Measurements from ENCODE around the gene HINT1.

The HINT1 gene

DNA sequence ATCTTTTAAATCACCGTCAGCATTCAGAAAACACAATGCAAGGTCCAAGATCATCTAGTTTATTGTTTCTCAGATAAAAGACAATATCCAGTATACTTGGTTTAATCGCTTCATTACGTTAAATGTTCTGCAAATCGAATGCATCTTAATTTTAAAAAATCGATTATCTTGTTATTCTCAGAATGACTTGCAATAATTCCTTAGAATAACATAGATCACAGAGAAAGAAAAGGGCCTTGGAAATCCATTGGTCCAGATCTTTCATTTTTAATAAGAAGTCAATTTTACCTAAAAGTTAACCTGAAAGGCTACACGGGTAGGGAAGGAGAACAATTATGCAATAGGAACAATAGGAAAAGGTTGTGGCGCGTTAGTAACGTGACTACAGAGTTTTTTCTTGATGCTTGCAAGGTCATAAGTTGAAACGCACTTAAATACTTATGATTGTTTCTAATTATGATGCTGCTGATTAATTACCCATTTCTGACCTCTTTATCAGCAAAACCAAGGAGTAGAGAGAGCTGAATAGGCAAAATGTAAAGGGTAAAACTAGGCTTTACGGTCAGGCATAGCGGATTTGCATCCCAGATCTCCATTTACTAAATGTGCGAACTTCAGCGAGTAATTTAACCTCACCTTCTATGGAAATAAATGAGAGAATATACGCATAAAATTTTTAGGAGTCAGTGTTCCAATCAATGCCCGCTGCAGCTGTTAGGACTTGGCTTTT is 4.9 kb upstream of the HINT1 start:
- Histone ChIP-seq H3K4me3 (ENCODE audit: low read depth, low read length) (peak overlapping the region; percentile 81), H3K36me3 (ENCODE audit: control insufficient read depth, insufficient read depth, low read length) (no peaks in the 10 kb centered on the region), H3K9me3 (ENCODE audit: control insufficient read depth, insufficient read depth, low read length) (no peaks in the 10 kb centered on the region), H3K9ac (ENCODE audit: low read depth, low read length) (peak overlapping the region; percentile 84), H3K4me1 (ENCODE audit: control insufficient read depth, insufficient read depth, low read length) (peaks cover 3% of the 10 kb centered on the region), H3K27me3 (ENCODE audit: control insufficient read depth, insufficient read depth, low read length) (no peaks in the 10 kb centered on the region)

DNA sequence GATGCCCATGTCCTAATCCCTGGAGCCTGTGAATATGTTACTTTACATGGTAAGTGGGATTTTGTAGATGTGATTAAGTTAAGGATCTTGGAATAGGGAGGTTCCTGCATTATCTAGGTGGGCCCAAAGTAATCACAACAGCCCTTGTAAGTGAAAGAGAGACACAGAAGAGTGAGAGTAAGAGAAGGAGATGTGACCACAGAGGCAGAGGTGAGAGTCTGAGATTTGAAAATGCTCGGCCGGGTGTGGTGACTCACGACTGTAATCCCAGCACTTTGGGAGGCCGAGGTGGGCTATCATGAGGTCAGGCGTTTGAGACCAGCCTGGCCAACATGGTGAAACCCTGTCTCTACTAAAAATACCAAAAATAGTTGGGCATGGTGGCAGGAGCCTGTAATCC is 2.6 kb upstream of the HINT1 start:
- no peak overlapping the region for H3K9ac ChIP-seq (ENCODE audit: low read depth, low read length)
- no peaks in the 10 kb centered on the region for H3K36me3 ChIP-seq (ENCODE audit: control insufficient read depth, insufficient read depth, low read length)
- no peak overlapping the region for H3K4me3 ChIP-seq (ENCODE audit: low read depth, low read length)
- H3K27me3 ChIP-seq (ENCODE audit: control insufficient read depth, insufficient read depth, low read length), result no peaks in the 10 kb centered on the region
- no peaks in the 10 kb centered on the region for H3K9me3 ChIP-seq (ENCODE audit: control insufficient read depth, insufficient read depth, low read length)
- H3K4me1 ChIP-seq (ENCODE audit: control insufficient read depth, insufficient read depth, low read length), result peaks cover 3% of the 10 kb centered on the region

DNA sequence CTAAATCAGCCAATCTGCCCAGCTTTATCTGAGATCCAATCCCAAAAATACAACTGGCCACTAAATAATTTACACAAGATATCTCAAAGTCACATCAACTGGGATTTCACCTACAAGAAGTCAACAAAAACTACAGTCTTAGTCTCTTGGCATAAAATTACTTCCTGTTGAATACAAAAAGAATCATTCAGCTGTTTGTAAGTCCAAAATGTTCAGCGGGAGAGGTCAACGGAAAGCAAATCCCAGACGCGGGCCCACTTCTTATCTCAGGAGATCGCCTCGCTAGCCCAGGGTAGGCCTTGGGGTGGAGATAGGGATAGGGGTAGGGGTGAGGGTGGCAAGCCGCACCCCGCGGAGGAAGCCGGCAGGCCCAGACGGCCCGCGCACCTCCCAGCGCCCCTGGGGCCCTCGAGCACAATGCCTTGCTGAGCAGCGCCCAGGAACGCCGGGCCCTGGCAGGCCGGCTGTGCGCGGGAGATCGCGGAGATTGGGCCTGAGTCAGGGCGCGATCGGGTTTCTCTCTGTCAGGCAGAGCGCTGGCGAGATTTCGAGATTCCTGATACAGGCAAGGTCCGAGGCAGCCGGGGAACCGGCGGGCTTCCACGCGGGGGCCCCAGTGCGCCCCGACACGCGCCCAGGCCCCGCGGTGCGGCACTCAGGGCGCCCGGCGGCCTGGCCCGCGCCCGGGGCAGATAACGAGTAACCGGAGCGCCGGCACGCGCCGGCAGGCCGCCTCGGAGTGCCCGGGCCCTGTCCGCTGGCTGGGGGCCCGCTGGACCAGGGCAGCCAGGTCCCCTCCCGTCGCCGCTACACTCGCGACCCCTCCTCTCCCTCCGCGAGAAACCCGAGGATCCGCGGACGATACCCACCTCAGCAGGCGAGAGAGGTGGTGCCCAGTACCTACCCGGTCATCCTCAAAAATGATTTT is 601 bp downstream of the HINT1 start:
- H3K4me1 ChIP-seq (ENCODE audit: control insufficient read depth, insufficient read depth, low read length), result no peaks in the 10 kb centered on the region
- no peaks in the 10 kb centered on the region for H3K9me3 ChIP-seq (ENCODE audit: control insufficient read depth, insufficient read depth, low read length)
- H3K27me3 ChIP-seq (ENCODE audit: control insufficient read depth, insufficient read depth, low read length), result no peaks in the 10 kb centered on the region
- peaks cover 12% of the 10 kb centered on the region for H3K36me3 ChIP-seq (ENCODE audit: control insufficient read depth, insufficient read depth, low read length)
- H3K9ac ChIP-seq (ENCODE audit: low read depth, low read length), result peak overlapping the region; percentile 85
- H3K4me3 ChIP-seq (ENCODE audit: low read depth, low read length), result peak overlapping the region; percentile 96

DNA sequence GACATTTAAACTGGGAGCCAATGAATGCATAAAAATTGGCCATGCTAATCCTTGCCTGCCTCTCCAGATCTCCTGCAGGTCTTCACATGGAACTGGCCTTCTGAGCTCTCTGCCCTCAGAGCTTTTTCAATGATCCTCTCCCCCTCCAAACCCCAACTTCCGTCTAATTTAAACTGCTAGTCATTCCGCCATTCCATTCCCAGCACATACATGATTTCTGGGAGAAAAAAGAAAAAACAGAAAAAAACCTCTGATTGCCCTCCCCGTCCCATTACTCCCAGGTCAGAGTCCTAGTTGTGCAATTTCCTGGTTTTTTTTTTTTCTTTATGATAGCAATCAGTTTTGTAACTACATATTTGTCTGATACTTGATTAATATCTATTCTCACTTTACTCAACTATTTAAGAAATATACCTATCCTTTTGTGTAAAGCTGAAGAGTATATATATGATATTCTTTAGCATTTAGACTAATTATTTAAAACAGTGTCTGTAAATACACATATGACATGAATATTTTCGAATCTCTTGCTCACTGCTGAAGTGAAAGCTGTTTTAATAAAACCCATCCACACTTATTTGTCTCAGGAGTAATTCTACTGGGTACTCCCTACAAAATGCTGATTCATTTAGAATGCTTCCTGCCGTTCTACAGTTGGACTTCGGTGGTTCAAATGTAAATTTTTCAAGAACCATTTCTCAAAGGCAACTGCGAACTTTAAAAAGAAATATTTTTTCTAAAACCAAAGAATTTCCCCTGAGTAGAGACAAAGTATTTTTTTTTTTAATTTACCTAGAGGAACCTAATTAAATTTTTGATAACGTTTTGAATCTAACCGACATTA is 1.6 kb downstream of the HINT1 start:
- Histone ChIP-seq H3K9ac (ENCODE audit: low read depth, low read length) (peak overlapping the region; percentile 85), H3K4me1 (ENCODE audit: control insufficient read depth, insufficient read depth, low read length) (no peaks in the 10 kb centered on the region), H3K9me3 (ENCODE audit: control insufficient read depth, insufficient read depth, low read length) (no peaks in the 10 kb centered on the region), H3K4me3 (ENCODE audit: low read depth, low read length) (peak overlapping the region; percentile 96), H3K36me3 (ENCODE audit: control insufficient read depth, insufficient read depth, low read length) (peaks cover 14% of the 10 kb centered on the region), H3K27me3 (ENCODE audit: control insufficient read depth, insufficient read depth, low read length) (no peaks in the 10 kb centered on the region)

DNA sequence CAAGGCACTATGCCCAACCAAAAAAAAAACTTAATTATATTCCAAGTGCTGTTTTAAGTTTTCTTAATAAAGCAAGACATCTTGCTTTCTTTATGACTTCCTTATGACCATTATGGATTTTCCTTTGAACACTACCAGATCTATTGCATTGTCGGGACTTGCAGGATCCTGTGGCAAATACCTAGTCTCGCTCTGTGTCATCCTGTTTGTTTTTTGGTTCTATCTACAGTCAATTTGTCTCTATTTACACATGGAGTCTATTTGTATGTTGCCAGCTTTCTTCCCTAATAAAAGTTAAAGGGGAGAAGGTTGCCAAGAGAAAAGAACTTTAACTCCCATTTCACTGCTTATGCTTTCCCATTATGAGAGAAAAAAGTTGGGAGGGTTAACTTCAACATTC is 4.9 kb downstream of the HINT1 start:
- H3K9ac ChIP-seq (ENCODE audit: low read depth, low read length), result no peak overlapping the region
- no peaks in the 10 kb centered on the region for H3K27me3 ChIP-seq (ENCODE audit: control insufficient read depth, insufficient read depth, low read length)
- peaks cover 14% of the 10 kb centered on the region for H3K36me3 ChIP-seq (ENCODE audit: control insufficient read depth, insufficient read depth, low read length)
- H3K4me3 ChIP-seq (ENCODE audit: low read depth, low read length), result no peak overlapping the region
- H3K4me1 ChIP-seq (ENCODE audit: control insufficient read depth, insufficient read depth, low read length), result no peaks in the 10 kb centered on the region
- no peaks in the 10 kb centered on the region for H3K9me3 ChIP-seq (ENCODE audit: control insufficient read depth, insufficient read depth, low read length)

DNA sequence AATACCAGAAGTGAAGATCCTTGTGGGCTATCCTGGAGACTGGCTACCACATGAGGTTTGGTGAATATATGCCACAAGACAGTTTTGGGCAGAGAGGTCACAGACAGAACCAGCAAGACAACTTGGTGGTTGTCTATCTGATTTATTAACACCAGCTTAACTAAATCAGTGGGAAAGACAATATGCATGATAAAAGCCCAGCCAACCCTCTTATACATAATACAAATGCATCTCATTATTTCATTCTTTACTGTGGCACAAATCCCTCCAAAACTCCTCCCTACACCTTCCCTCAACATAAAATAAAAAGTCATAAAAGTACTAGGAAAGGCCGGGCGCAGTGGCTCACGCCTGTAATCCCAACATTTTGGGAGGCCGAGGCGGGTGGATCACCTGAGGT is 8.1 kb downstream of the HINT1 start:
- Histone ChIP-seq H3K9ac (ENCODE audit: low read depth, low read length) (no peak overlapping the region), H3K4me1 (ENCODE audit: control insufficient read depth, insufficient read depth, low read length) (no peaks in the 10 kb centered on the region), H3K4me3 (ENCODE audit: low read depth, low read length) (no peak overlapping the region), H3K36me3 (ENCODE audit: control insufficient read depth, insufficient read depth, low read length) (peaks cover 14% of the 10 kb centered on the region), H3K9me3 (ENCODE audit: control insufficient read depth, insufficient read depth, low read length) (no peaks in the 10 kb centered on the region), H3K27me3 (ENCODE audit: control insufficient read depth, insufficient read depth, low read length) (no peaks in the 10 kb centered on the region)

DNA sequence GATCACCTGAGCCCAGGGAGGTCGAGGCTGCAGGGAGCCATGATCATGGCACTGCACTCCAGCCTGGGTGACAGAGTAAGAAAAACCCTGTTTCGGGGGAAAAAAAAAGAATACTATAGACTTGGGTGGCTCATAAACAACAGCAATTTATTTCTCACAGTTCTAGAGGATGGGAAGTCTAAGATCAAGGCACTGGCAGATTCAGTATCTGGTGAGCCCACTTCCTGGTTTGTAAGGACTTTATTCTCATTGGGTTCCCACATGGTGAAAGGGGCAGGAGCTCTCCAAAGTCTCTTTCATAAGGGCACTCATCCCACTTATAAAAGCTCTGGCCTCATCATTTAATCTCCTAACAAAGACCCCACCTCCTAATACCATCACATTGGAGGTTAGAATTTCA is 8.7 kb downstream of the HINT1 start:
- peaks cover 11% of the 10 kb centered on the region for H3K36me3 ChIP-seq (ENCODE audit: control insufficient read depth, insufficient read depth, low read length)
- no peaks in the 10 kb centered on the region for H3K9me3 ChIP-seq (ENCODE audit: control insufficient read depth, insufficient read depth, low read length)
- no peak overlapping the region for H3K4me3 ChIP-seq (ENCODE audit: low read depth, low read length)
- H3K9ac ChIP-seq (ENCODE audit: low read depth, low read length), result no peak overlapping the region
- no peaks in the 10 kb centered on the region for H3K27me3 ChIP-seq (ENCODE audit: control insufficient read depth, insufficient read depth, low read length)
- no peaks in the 10 kb centered on the region for H3K4me1 ChIP-seq (ENCODE audit: control insufficient read depth, insufficient read depth, low read length)

DNA sequence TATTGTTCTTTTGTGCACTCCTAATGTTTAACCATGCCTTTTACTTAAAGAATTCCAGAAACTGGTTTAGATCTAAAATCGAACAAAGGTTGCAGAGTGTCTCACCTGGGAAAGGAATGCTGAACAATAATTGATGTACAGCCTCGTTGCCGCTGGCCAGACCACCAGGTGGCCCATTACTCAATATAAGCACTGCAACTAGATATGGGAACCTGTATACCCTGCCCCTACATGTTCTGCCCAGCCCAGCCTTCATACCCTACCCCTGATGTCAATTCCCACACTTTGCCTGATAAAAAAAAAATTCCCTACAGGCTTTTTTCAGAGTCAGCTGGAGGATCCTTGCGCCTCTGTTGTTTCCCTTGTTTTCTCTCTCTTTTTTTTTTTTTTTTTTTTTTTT is 13.8 kb downstream of the HINT1 start:
- H3K36me3 ChIP-seq (ENCODE audit: control insufficient read depth, insufficient read depth, low read length), result no peaks in the 10 kb centered on the region
- H3K4me1 ChIP-seq (ENCODE audit: control insufficient read depth, insufficient read depth, low read length), result no peaks in the 10 kb centered on the region
- no peaks in the 10 kb centered on the region for H3K9me3 ChIP-seq (ENCODE audit: control insufficient read depth, insufficient read depth, low read length)
- H3K4me3 ChIP-seq (ENCODE audit: low read depth, low read length), result no peak overlapping the region
- H3K27me3 ChIP-seq (ENCODE audit: control insufficient read depth, insufficient read depth, low read length), result no peaks in the 10 kb centered on the region
- no peak overlapping the region for H3K9ac ChIP-seq (ENCODE audit: low read depth, low read length)

DNA sequence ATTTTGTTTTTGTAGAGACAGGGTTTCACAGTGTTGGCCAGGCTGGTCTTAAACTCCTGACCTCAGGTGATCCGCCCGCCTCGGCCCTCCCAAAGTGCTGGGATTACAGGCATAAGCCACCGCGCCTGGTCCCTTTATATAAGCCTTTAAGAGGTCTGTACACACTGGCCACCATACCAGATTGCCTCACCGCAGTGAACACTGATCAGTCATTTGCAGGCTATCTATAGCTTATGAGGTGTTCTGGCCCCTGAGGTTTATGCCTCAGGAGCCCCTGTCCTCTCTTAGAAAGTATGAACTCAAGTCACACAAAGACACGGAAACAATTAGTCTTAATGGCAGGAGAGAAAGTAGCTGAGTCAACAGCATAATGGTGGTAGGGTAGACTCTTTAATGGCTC is 14.6 kb downstream of the HINT1 start:
- Histone ChIP-seq H3K4me1 (ENCODE audit: control insufficient read depth, insufficient read depth, low read length) (no peaks in the 10 kb centered on the region), H3K9me3 (ENCODE audit: control insufficient read depth, insufficient read depth, low read length) (no peaks in the 10 kb centered on the region), H3K36me3 (ENCODE audit: control insufficient read depth, insufficient read depth, low read length) (no peaks in the 10 kb centered on the region), H3K27me3 (ENCODE audit: control insufficient read depth, insufficient read depth, low read length) (no peaks in the 10 kb centered on the region), H3K9ac (ENCODE audit: low read depth, low read length) (no peak overlapping the region), H3K4me3 (ENCODE audit: low read depth, low read length) (no peak overlapping the region)

DNA sequence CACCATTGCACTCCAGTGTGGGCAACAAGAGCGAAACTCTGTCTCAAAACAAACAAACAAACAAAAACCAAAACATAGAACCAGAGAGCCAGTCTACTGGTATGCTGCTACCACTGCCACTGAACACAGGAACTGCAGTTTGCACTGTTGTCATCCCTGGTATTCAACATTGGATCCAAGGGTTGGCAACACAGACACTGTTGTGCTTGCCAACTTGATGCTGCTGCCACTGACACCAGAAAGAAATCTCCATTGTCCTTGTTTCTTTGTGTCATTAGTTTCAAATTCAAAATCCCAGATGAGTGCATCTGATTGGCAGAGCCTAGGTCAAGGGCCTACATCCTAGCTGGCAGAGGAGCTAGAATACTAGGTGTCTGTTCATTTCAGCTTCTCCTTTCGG is 16.2 kb downstream of the HINT1 start:
- no peaks in the 10 kb centered on the region for H3K9me3 ChIP-seq (ENCODE audit: control insufficient read depth, insufficient read depth, low read length)
- no peaks in the 10 kb centered on the region for H3K27me3 ChIP-seq (ENCODE audit: control insufficient read depth, insufficient read depth, low read length)
- no peaks in the 10 kb centered on the region for H3K4me1 ChIP-seq (ENCODE audit: control insufficient read depth, insufficient read depth, low read length)
- H3K9ac ChIP-seq (ENCODE audit: low read depth, low read length), result no peak overlapping the region
- H3K4me3 ChIP-seq (ENCODE audit: low read depth, low read length), result no peak overlapping the region
- no peaks in the 10 kb centered on the region for H3K36me3 ChIP-seq (ENCODE audit: control insufficient read depth, insufficient read depth, low read length)

DNA sequence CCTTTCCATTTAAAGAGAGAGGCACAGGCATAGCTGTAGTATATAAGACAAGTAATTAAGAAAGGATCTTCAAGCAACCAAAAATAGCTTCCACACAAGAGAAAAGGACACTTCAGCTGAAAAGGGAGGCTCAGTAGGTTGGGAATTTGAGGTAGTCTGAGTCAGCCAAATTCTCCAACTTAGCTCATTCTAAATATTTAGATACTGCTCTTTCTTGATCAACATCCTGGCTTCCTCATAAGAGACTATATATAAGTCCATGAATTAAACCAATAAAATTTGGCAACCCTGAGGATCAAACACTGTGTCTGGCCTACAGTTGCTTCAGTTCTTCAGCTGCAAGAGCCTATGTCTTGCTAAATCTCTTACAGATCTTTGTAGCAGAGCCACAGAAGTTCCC is 17.8 kb downstream of the HINT1 start:
- Histone ChIP-seq H3K4me1 (ENCODE audit: control insufficient read depth, insufficient read depth, low read length) (no peaks in the 10 kb centered on the region), H3K4me3 (ENCODE audit: low read depth, low read length) (no peak overlapping the region), H3K27me3 (ENCODE audit: control insufficient read depth, insufficient read depth, low read length) (no peaks in the 10 kb centered on the region), H3K36me3 (ENCODE audit: control insufficient read depth, insufficient read depth, low read length) (no peaks in the 10 kb centered on the region), H3K9me3 (ENCODE audit: control insufficient read depth, insufficient read depth, low read length) (no peaks in the 10 kb centered on the region), H3K9ac (ENCODE audit: low read depth, low read length) (no peak overlapping the region)
